ENCODE results near the gene HHEX.

DNA sequence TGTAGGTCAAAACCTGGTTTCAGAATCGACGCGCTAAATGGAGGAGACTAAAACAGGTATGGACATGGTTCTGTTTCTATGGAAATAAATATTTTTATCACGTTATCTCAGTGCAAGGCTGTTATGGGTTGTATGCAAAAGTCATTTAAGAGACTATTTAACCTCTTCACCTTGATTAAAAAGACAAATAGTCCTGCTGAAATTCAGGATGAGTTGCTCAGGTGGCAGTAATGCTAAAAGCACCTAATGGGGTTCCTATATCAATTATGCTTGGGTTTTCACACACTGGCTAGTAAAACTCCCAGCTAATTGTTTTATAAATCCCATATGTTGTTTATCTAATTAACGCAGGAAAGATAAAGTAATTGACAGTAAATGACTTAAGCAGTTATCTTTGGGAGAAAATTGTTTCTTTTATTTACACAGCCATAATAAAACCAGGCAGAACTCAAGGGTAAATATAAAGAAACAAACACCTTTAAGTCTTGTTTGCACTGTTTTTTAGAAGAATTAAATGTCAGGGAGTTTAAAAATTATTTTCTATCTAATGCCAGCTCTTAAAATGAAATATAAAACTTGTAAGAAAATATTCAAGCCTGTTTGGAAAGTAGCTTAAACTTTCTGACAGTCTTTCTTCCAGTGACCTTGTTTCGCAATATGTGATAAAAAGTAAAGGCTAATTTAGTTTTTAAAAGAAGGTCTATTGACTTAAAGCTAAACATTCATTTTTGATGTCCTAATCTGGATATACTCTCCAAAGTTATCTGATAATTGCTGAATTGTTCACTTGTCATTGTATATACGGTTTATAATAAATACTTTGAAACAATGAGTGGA lies 3.2 kb downstream of the HHEX start:
- TF ChIP-seq SIN3A (IDR thresholded peaks at IDR 0.05; ENCODE audit: borderline replicate concordance, insufficient read depth, low read length) (no peak), POLR2AphosphoS5 (IDR thresholded peaks at IDR 0.05; ENCODE audit: low read depth, low read length) (no peak)
- TF ChIP-seq, protein P1, sequence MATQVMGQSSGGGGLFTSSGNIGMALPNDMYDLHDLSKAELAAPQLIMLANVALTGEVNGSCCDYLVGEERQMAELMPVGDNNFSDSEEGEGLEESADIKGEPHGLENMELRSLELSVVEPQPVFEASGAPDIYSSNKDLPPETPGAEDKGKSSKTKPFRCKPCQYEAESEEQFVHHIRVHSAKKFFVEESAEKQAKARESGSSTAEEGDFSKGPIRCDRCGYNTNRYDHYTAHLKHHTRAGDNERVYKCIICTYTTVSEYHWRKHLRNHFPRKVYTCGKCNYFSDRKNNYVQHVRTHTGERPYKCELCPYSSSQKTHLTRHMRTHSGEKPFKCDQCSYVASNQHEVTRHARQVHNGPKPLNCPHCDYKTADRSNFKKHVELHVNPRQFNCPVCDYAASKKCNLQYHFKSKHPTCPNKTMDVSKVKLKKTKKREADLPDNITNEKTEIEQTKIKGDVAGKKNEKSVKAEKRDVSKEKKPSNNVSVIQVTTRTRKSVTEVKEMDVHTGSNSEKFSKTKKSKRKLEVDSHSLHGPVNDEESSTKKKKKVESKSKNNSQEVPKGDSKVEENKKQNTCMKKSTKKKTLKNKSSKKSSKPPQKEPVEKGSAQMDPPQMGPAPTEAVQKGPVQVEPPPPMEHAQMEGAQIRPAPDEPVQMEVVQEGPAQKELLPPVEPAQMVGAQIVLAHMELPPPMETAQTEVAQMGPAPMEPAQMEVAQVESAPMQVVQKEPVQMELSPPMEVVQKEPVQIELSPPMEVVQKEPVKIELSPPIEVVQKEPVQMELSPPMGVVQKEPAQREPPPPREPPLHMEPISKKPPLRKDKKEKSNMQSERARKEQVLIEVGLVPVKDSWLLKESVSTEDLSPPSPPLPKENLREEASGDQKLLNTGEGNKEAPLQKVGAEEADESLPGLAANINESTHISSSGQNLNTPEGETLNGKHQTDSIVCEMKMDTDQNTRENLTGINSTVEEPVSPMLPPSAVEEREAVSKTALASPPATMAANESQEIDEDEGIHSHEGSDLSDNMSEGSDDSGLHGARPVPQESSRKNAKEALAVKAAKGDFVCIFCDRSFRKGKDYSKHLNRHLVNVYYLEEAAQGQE (IDR thresholded peaks at IDR 0.05; ENCODE audit: insufficient read depth in 1 of 2, low read depth in 2 of 2, low read length in 2 of 2) = no peak
